ENCODE results near the gene SEPTIN1.

SEPTIN1 gene

DNA sequence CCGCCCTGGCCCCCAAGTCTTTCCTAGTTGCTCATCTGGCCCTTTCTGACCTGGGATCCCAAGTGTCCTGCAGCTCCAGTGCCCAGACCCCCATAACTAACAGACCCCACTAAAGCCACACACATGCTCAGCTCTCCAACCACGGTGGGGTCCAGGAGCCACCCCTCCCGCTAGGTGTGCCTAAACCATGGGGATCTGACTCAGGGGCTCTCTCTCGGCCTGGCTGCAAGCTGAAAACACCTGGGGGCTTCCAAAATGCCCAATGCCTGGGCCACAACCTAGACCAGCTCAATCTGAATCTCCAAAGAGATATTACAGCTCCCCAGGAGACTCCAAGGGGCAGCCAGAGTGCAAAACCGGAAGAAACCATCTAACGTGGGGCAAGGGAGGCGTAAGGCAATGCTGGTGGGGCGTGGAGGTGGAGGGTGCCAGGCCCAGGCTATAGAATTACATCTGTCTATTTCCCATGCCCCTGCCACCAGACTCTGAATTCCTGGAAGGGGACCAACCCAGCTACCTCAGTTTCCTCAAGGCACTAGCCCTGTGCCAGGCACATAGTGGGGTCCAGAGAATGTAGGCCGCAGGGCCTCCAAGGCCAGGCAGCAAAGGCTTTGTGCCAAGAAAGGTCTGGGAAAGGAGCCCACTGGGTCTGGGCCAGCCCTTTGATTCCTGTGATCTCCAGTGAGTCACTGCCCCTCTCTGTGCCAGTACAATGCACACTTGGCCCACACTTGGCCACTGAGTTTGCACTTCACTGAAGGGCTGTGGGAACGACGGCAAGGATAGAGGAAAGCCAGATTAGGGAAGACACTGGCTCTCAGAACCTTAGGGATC, 30.6 kb downstream of the SEPTIN1 start:
- no peak for TF ChIP-seq EZH2phosphoT487 (IDR thresholded peaks at IDR 0.05; ENCODE audit: borderline replicate concordance)
- TF ChIP-seq, protein P1, sequence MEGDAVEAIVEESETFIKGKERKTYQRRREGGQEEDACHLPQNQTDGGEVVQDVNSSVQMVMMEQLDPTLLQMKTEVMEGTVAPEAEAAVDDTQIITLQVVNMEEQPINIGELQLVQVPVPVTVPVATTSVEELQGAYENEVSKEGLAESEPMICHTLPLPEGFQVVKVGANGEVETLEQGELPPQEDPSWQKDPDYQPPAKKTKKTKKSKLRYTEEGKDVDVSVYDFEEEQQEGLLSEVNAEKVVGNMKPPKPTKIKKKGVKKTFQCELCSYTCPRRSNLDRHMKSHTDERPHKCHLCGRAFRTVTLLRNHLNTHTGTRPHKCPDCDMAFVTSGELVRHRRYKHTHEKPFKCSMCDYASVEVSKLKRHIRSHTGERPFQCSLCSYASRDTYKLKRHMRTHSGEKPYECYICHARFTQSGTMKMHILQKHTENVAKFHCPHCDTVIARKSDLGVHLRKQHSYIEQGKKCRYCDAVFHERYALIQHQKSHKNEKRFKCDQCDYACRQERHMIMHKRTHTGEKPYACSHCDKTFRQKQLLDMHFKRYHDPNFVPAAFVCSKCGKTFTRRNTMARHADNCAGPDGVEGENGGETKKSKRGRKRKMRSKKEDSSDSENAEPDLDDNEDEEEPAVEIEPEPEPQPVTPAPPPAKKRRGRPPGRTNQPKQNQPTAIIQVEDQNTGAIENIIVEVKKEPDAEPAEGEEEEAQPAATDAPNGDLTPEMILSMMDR (conservative IDR thresholded peaks at IDR 0.05; ENCODE audit: low read length): no peak
- Histone ChIP-seq H3K79me2 (ENCODE audit: insufficient read depth, low read length) (peaks cover 44% of the 10 kb centered on the region), H3K4me3 (ENCODE audit: low read length, poor library complexity, severe bottlenecking) (no peak overlapping the region), H4K20me1 (ENCODE audit: insufficient read depth, low read length, poor library complexity, severe bottlenecking) (peaks cover 12% of the 10 kb centered on the region), H3K27me3 (ENCODE audit: insufficient read depth, low read length, poor library complexity, severe bottlenecking) (no peaks in the 10 kb centered on the region), H3K4me2 (ENCODE audit: low read depth, low read length, poor library complexity, severe bottlenecking) (no peak overlapping the region), H2AFZ (ENCODE audit: low read length) (no peak overlapping the region), H3K36me3 (ENCODE audit: insufficient read depth, low read length) (peaks cover 20% of the 10 kb centered on the region; the same call in 1 of the 2 replicates), H3F3A (ENCODE audit: low read depth) (peaks cover 5% of the 10 kb centered on the region; the same call in 1 of the 2 replicates), H3K9ac (ENCODE audit: low read depth, low read length, poor library complexity, severe bottlenecking) (no peak overlapping the region), H3K4me1 (ENCODE audit: insufficient read depth, low read length, poor library complexity, severe bottlenecking) (peaks cover 33% of the 10 kb centered on the region), H3K9me3 (ENCODE audit: insufficient read depth, low read depth, low read length) (no peaks in the 10 kb centered on the region), H3K9me2 (replicated peaks; ENCODE audit: low read depth, low read length) (no peaks in the 10 kb centered on the region)

DNA sequence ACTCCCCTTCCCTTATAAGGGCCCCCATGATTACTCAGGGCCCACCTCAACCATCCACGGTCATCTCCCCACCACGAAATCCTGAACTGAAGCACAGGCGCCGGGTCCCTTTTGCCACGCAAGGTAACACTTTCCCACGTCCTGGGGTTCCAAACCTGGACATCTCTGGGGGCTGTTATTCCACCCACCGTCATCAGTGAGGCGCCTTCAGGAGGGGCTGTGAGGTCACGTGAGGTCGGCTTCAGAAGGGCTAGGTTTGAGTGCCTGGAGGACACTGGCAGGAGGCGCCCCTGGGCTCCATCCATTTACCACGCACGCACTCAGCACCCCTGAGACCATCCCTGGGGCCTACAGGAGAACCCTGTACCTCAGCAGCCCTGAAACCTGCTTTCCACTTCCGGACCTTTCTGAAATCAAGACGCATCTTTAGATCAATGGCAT, 31.3 kb downstream of the SEPTIN1 start:
- peak overlapping the region; percentile 3 for H3K4me2 ChIP-seq (ENCODE audit: low read depth, low read length, poor library complexity, severe bottlenecking)
- H3K27me3 ChIP-seq (ENCODE audit: insufficient read depth, low read length, poor library complexity, severe bottlenecking): no peaks in the 10 kb centered on the region
- peaks cover 12% of the 10 kb centered on the region for H4K20me1 ChIP-seq (ENCODE audit: insufficient read depth, low read length, poor library complexity, severe bottlenecking)
- no peak overlapping the region for H3K9ac ChIP-seq (ENCODE audit: low read depth, low read length, poor library complexity, severe bottlenecking)
- no peak overlapping the region for H2AFZ ChIP-seq (ENCODE audit: low read length)
- H3K79me2 ChIP-seq (ENCODE audit: insufficient read depth, low read length): peaks cover 38% of the 10 kb centered on the region
- peaks cover 27% of the 10 kb centered on the region for H3K4me1 ChIP-seq (ENCODE audit: insufficient read depth, low read length, poor library complexity, severe bottlenecking)
- H3K36me3 ChIP-seq (ENCODE audit: insufficient read depth, low read length): peaks cover 19% of the 10 kb centered on the region; the same call in 1 of the 2 replicates
- peaks cover 5% of the 10 kb centered on the region; the same call in 1 of the 2 replicates for H3F3A ChIP-seq (ENCODE audit: low read depth)
- no peak overlapping the region for H3K4me3 ChIP-seq (ENCODE audit: low read length, poor library complexity, severe bottlenecking)
- H3K9me3 ChIP-seq (ENCODE audit: insufficient read depth, low read depth, low read length): no peaks in the 10 kb centered on the region
- H3K9me2 ChIP-seq (replicated peaks; ENCODE audit: low read depth, low read length): no peaks in the 10 kb centered on the region
- TF ChIP-seq, protein P1 (conservative IDR thresholded peaks at IDR 0.05; ENCODE audit: low read length): no peak
- TF ChIP-seq EZH2phosphoT487 (IDR thresholded peaks at IDR 0.05; ENCODE audit: borderline replicate concordance): no peak

DNA sequence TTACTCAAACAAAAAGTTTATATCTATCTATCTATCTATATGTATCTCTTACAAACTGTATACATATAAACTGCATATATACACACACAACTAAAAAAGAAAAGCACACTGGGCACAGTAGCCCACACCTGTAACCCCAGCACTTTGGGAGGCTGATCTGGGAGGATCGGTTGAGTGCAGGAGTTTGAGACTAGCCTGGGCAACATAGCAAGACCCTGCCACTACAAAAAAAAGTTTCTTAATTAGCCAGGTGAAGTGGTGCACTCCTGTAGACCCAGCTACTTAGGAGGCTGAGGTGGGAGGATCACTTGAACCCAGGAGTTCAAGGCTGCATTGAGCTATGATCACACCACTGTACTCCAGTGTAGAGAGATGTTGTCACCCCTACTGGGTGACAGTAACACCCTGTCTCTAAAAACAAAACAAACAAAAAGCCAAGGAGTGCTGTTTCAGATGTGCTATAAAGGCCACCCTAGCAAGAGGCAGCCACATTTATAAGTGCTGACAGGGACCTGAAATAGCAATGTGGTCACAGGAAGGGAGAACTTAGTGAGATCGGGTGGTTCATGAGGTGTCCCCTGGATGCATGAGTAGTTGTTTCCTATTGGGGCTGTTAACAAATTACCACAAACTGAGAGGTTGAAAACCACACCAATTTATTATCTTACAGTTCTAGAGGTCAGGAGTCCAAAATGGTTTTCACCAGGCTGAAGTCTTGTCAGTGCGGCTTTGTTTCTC, 32.1 kb downstream of the SEPTIN1 start:
- H3K36me3 ChIP-seq (ENCODE audit: insufficient read depth, low read length): peaks cover 19% of the 10 kb centered on the region; the same call in 1 of the 2 replicates
- H3K9ac ChIP-seq (ENCODE audit: low read depth, low read length, poor library complexity, severe bottlenecking): no peak overlapping the region
- peak overlapping the region; percentile 3 for H3K4me2 ChIP-seq (ENCODE audit: low read depth, low read length, poor library complexity, severe bottlenecking)

More for the DNA sequence above, 32.1 kb downstream of the SEPTIN1 start:
- no peak overlapping the region for H2AFZ ChIP-seq (ENCODE audit: low read length)
- no peaks in the 10 kb centered on the region for H3K27me3 ChIP-seq (ENCODE audit: insufficient read depth, low read length, poor library complexity, severe bottlenecking)
- H4K20me1 ChIP-seq (ENCODE audit: insufficient read depth, low read length, poor library complexity, severe bottlenecking): peaks cover 12% of the 10 kb centered on the region
- TF ChIP-seq EZH2phosphoT487 (IDR thresholded peaks at IDR 0.05; ENCODE audit: borderline replicate concordance): no peak
- TF ChIP-seq, protein P1 (conservative IDR thresholded peaks at IDR 0.05; ENCODE audit: low read length): no peak
- H3K9me3 ChIP-seq (ENCODE audit: insufficient read depth, low read depth, low read length): no peaks in the 10 kb centered on the region
- peaks cover 25% of the 10 kb centered on the region for H3K4me1 ChIP-seq (ENCODE audit: insufficient read depth, low read length, poor library complexity, severe bottlenecking)
- H3K79me2 ChIP-seq (ENCODE audit: insufficient read depth, low read length): peaks cover 38% of the 10 kb centered on the region
- no peaks in the 10 kb centered on the region for H3K9me2 ChIP-seq (replicated peaks; ENCODE audit: low read depth, low read length)
- H3K4me3 ChIP-seq (ENCODE audit: low read length, poor library complexity, severe bottlenecking): no peak overlapping the region
- H3F3A ChIP-seq (ENCODE audit: low read depth): peaks cover 5% of the 10 kb centered on the region; the same call in 1 of the 2 replicates
